ENCODE data around the gene ANKRD12.

ANKRD12 gene

DNA sequence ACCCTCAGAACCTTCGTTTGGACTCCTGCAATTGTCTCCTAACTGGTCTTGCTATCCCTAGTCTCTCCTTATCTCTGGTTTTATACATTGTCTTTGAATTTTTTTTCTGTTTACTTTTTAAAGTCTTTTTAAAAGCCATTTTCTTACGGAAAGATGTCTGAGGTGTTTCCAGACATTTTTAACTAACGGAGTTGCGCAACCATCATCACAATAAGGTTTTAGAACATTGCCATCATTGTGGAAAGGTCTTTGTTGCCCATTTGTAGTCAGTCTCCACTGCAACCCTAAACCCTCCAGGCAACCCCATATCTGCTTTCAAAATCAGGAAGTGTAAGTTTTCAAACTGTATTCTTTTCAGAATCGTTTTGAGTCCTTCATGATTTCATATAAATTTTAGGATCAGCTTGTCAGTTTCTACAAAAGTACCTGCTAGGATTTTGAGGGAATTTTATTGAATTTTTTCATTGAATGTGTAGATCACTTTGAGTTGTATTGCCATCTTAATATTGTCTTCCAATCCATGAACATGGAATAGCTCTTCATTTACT lies 46.3 kb downstream of the ANKRD12 start:
- H3K4me3 ChIP-seq (ENCODE audit: low read depth, low read length) = no peak overlapping the region
- TF ChIP-seq, protein P1, sequence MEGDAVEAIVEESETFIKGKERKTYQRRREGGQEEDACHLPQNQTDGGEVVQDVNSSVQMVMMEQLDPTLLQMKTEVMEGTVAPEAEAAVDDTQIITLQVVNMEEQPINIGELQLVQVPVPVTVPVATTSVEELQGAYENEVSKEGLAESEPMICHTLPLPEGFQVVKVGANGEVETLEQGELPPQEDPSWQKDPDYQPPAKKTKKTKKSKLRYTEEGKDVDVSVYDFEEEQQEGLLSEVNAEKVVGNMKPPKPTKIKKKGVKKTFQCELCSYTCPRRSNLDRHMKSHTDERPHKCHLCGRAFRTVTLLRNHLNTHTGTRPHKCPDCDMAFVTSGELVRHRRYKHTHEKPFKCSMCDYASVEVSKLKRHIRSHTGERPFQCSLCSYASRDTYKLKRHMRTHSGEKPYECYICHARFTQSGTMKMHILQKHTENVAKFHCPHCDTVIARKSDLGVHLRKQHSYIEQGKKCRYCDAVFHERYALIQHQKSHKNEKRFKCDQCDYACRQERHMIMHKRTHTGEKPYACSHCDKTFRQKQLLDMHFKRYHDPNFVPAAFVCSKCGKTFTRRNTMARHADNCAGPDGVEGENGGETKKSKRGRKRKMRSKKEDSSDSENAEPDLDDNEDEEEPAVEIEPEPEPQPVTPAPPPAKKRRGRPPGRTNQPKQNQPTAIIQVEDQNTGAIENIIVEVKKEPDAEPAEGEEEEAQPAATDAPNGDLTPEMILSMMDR (IDR thresholded peaks at IDR 0.05; ENCODE audit: insufficient read depth, low read depth, low read length, missing control alignments) = no peak
- no peak for DNase-seq (ENCODE audit: low read depth)

DNA sequence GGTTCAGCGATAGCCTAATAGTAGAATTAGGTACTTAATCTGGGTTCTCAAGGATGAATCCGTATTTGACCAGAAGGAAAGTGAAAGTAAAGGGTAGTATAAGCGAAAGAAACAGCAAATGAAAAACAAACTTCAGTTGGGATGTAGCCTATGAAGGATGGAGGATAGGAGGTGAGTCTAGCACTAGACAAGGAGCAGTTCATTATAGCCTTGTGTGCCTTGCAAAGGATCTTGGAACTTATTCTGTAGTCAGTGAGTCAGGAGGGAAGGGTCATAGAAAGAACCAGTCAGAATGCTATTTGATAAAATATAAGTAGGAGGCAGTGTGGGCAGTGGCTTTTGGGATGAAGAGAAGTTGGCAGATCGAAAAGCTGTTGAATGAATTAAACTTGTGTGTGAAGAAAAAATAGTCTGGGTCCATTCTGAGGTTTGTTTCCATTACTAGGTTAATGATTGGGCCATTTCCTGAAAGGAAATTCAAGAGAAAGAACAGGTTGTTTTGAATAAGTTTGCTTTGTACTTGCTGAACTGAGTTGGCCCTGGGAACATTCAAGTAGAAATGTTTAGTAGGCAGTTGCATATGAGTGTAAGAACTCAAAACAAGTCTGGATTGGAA lies 48.5 kb downstream of the ANKRD12 start:
- TF ChIP-seq, protein P1 (IDR thresholded peaks at IDR 0.05; ENCODE audit: insufficient read depth, low read depth, low read length, missing control alignments) = no peak

GRCh38 chr18:9188359-9189231 lies 52.0 kb downstream of the ANKRD12 start:
- TF ChIP-seq, protein P1 (IDR thresholded peaks at IDR 0.05; ENCODE audit: insufficient read depth, low read depth, low read length, missing control alignments) = no peak
- H3K4me3 ChIP-seq (ENCODE audit: low read depth, low read length) = no peak overlapping the region
- DNase-seq (ENCODE audit: low read depth) = no peak

More for the DNA sequence above, 48.5 kb downstream of the ANKRD12 start:
- DNase-seq (ENCODE audit: low read depth) = no peak
- no peak overlapping the region; the same call in 1 of the 2 replicates for H3K4me3 ChIP-seq (ENCODE audit: low read depth, low read length)

DNA sequence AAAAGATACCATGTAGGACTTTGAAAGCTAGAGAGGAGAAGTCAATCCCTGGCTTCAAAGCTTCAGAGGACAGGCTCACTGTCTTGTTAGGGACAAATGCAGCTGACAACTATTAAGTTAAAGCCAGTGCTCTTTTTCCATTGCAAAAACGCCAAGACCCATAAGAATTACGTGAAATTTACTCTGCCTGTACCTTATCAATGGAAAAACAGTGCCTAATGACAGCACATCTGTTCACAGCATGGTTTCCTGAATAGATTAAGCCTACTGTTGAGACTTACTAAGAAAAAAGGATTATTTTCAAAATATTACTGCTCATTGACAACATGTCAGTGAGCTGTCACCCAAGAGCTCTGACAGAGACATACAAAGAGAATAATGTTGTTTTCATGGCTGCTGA lies 52.9 kb downstream of the ANKRD12 start:
- H3K4me3 ChIP-seq (ENCODE audit: low read depth, low read length) = no peak overlapping the region
- DNase-seq (ENCODE audit: low read depth) = no peak

DNA sequence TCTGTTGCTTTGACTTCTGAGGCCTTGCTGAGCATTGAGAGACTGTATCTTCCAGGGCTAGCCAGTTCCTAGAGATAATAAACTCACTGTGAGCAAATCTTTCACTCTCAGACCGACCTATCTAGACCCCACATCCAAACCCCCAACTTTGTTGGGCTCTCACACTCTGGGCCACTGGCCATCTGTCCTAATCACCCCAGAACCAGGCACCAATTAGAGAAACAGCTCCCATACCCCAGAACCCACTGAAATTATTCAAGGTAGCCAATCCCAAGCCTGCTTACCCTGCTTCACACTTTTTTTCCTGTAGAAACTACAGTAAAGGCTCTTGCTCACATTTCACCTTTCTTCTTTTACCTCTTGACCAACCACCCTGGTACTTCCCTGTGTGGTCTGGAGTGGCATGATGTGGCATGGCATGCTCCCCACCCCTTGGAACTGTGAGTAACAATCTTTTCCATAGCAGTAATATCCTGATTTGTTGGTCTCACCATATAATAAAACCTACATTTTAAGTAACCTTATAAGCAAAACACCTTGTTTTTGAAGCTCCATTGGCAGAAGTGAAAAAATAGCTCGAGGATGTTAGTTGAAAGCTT lies 55.2 kb downstream of the ANKRD12 start:
- H3K4me3 ChIP-seq (ENCODE audit: low read depth, low read length) = no peak overlapping the region
- DNase-seq (ENCODE audit: low read depth) = no peak
- TF ChIP-seq, protein P1 (IDR thresholded peaks at IDR 0.05; ENCODE audit: insufficient read depth, low read depth, low read length, missing control alignments) = no peak

More for the DNA sequence above, 52.9 kb downstream of the ANKRD12 start:
- TF ChIP-seq, protein P1 (IDR thresholded peaks at IDR 0.05; ENCODE audit: insufficient read depth, low read depth, low read length, missing control alignments) = no peak

DNA sequence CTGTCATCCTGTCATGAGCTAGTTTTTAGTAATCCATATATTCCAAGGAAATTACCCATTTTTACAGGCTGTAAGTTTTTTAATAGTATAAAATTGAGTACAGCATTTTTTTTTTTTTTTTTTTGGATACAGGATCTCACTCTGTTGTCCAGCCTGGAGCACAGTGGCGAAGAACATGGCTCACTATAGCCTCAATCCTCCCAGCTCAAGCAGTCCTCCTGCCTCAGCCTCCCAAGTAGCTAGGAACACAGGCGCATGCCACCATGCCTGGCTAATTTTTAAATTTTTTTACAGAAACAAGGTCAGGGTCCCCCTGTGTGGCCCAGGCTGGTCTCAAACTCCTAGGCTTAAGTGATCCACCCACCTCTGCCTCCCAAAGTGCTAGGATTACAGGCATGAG lies 56.5 kb downstream of the ANKRD12 start:
- TF ChIP-seq, protein P1 (IDR thresholded peaks at IDR 0.05; ENCODE audit: insufficient read depth, low read depth, low read length, missing control alignments) = no peak
- H3K4me3 ChIP-seq (ENCODE audit: low read depth, low read length) = no peak overlapping the region
- DNase-seq (ENCODE audit: low read depth) = no peak
